NK-92 (cell line): ENCODE data around the gene RPL13.
"Not testable (repeated sequence)": the region's sequence is repeated elsewhere in the genome, so short reads cannot be mapped to it uniquely, and the experiment has no call there.

Experiments
- DNase-seq: peaks from one replicate; lab custom pipeline; 2025; ENCODE audit not compliant: unreplicated experiment; lab: John Stamatoyannopoulos, UW

RPL13 gene

GRCh38 chr16:89562939-89563338 lies 2.5 kb downstream of the RPL13 start:
- no peak for DNase-seq

GRCh38 chr16:89563639-89564392 lies 3.3 kb downstream of the RPL13 start:
- no peak for DNase-seq

GRCh38 chr16:89564476-89565255 lies 4.2 kb downstream of the RPL13 start:
- DNase-seq = no peak

GRCh38 chr16:89565256-89565505 lies 4.7 kb downstream of the RPL13 start:
- no peak for DNase-seq

GRCh38 chr16:89565506-89566372 lies 5.3 kb downstream of the RPL13 start:
- no peak for DNase-seq

DNA sequence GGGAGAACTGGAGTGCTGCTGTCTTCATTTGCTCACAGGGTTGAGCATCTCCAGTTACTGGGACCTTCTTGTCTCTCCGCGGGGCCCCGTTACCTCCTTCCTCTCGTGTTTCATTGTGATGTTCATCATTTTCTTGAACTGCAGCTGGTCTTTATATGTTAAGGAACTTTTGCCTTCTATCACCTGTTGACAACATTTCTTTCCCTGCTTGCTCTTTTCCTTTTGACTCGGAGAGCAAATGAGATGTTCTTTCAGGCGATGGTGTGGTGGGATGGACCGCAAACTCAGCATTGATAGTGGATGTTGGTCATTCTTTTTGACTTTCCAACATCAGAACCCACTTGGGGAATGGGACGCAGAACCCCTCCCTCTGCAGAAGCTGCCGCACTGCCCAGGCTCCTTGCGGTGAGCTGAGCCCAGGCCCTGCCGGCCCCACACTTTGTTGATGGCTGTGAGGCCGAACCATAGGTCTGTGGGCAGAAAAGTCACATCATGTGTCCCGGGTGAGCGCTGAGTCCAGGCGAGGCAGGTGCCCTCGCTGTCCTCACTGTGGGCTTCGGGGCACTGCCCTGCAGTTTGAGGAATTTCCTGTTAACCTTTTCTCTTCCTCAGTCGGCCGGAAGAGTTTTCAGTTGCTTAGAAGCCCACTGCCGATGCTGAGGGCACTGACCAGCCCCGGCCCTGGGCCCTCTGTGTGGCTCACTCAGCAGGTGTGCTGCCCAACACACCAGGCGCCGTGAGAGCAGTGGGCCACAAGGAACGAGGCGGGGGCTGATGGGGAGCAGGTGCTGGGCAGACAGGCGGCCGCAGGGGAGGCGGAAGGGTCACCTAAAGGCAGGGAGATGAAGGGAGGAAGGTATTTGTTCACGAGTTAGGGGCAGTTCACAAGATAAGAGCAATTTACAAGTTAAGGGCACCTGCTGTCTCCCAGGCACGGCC lies 7.4 kb downstream of the RPL13 start:
- DNase-seq = no peak

GRCh38 chr16:89569506-89570341 lies 9.2 kb downstream of the RPL13 start:
- no peak for DNase-seq

DNA sequence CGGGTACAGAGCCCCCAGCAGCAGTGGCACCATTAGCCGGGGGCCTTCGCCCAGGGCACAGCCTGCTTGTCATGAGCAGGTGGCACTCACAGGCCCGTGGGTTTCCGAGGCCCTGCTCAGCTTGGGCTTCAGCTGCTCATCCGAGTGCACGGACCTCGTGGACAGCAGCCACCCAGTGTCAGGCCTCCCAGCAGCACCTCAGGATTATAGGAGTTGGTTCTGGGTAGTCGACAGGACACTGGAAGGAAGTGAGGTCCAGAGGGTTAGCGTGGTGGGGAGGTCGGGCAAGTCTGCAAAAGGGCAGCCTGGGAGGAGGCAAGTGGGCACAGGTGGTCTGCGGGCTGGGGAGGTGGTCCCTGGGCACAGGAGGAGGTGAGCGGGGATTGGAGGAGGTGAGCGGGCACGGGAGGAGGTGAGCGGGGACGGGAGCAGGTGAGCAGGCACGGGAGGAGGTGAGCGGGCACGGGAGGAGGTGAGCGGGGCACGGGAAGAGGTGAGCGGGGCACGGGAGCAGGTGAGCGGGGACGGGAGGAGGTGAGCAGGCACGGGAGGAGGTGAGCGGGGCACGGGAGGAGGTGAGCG lies 10.0 kb downstream of the RPL13 start:
- DNase-seq = no peak

DNA sequence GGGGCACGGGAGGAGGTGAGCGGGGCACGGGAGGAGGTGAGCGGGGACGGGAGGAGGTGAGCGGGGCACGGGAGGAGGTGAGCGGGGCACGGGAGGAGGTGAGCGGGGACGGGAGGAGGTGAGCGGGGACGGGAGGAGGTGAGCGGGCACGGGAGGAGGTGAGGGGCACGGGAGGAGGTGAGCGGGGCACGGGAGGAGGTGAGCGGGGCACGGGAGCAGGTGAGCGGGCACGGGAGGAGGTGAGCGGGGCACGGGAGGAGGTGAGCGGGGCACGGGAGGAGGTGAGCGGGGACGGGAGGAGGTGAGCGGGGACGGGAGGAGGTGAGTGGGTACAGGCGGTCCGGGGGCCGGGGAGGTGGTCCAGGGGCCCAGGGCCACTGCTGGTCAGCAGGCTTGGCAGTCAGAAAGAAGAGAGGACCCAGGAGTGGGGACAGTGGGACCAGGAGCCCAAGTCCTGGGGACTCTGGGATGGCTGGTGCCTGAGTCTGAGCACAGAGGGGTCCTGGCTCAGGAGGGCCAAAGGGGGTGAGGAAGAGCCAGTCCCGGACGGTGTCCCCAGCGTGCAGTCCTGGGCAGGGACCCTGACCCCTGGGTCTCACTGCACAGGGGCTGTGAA lies 10.6 kb downstream of the RPL13 start:
- DNase-seq = not testable (repeated sequence)

DNA sequence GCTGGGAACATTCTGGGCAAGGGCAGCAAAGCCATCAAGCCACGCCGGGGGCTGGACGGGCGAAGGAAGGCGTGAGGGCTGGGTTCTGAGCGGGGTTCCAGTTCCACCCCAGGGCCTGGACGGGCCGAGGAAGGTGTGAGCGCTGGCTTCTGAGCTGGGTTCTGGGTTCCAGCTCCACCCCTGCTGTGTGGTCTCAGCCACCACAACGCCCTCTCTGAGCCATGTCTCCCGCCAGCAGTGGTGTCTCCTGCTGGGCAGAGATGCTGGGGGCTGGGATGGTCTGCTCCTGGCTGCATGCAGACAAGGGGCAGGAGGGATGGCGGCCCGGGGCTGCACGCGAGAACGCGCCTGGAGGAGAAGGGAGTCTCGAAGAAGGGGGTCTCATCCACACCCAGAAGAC lies 11.2 kb downstream of the RPL13 start:
- DNase-seq = no peak

GRCh38 chr16:89572073-89572484 lies 11.6 kb downstream of the RPL13 start:
- no peak for DNase-seq

GRCh38 chr16:89572485-89573205 lies 12.2 kb downstream of the RPL13 start:
- no peak for DNase-seq

DNA sequence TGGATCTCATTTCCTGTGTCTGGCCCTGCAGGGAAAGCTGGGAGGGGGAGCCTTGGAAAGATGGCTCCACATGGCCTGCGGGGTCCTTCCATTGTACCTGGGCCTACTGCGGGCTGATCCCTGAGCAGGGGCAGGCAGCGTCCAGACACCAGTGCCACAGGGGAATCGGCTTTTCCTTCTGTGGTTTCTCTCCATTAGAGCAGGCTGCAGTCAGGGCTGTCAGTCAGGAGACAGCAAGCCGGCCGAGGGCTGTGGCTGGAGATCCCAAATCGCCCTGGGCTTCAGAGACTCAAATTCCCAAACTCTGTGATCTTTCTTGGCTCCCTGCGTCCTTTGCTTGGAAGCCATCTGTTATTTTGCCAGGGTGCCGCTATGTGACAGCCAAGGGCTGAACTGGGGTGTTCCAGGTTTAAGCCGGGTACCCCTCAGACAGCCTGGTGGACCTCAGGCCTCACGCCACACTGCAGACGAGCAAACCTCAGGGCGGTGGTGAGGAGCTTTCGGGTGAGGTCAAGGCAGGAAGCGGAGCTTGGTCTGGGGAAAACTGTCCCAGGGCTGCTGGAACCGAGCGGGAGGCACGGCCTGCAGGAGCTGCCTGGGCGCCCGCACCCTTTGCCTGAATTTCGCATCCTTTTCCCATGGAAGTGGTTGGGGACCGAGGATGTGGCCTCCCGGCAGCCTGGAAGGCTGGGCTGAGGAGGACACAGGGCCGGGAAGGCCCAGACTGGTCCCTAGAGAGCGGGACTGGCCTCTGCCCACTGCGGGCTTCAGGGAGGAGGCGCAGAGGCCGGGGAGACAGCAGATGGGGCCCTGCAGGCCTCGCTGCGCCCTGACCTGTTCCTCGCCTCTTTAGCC lies 13.6 kb downstream of the RPL13 start:
- no peak for DNase-seq

DNA sequence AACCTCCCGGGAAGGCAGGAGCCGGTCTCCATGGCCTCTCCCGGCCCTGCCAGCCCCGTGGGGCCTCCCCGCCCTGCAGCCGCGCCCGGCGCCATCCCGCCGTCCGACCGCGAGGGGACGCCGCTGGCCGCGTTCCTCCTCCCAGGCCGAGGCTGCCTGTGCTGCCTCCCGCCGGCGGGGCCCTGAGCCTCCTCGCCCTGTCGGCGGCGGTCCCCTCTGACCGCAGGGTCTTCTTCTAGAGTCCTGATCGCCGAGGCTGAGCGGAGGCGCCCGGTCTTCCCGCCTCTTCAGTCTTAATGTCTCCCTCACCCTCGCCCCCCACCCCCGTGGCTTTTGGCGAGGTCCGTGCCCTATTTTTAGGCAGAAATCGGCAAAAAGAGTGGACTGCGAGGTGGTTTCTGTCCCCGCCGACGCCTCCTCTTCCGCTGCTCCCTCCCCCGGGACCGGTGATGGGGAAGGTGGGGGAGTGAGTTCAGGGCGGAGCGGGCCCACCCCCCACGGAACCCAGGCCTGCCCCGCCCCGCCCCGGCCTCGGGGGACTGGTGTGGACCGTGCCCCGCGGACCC lies 14.3 kb downstream of the RPL13 start:
- DNase-seq = no peak

DNA sequence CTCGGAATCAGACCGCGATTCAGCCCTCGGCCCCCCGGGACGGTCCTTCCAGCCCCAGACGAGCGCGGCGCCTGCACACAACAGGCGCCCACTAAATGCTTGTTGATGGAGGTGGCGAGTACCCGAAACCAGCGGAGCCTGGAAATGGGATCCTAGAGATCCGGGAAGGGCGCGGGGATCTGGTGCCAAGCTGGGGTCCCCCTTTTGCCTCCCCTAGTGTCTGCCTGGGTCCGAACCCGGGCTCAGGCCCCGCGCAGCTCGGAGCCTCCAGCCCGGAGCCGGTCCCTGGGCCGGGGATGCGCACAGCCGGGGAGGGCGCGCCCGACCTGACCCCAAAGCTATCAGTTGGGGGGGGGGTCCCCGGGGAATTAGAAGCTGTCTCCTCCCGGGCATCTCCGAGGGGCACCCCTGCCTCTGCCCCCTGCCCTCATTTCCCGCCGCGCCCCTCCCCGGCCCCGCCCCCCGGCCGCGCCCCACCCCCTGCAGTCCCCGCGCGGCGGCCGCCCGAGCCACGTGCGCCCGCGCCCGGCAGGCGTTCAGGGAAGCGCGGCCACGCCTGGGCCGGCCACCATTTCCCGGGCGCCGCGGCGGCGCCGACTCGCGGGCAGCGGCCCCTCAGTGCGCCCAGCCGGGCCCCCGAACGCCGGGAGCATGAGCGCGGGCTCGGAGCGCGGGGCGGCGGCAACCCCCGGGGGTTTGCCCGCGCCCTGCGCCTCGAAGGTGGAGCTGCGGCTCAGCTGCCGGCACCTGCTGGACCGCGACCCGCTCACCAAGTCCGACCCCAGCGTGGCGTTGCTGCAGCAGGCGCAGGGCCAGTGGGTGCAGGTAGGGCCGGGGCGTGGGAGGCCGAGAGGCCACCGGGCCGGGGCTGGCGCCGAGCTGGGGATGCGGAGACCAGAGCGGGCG lies 15.0 kb downstream of the RPL13 start, which contains the start of gene CPNE7:
TSS of gene CPNE7 (plus strand) at position 512 of the 906 bp plus-strand sequence. CDS start at position 652, 140 bp downstream.
- no peak for DNase-seq
